ENCODE measurements around the gene XKR3.
"Not testable (repeated sequence)": the region's sequence is repeated elsewhere in the genome, so short reads cannot be mapped to it uniquely, and the experiment has no call there.

XKR3 gene

DNA sequence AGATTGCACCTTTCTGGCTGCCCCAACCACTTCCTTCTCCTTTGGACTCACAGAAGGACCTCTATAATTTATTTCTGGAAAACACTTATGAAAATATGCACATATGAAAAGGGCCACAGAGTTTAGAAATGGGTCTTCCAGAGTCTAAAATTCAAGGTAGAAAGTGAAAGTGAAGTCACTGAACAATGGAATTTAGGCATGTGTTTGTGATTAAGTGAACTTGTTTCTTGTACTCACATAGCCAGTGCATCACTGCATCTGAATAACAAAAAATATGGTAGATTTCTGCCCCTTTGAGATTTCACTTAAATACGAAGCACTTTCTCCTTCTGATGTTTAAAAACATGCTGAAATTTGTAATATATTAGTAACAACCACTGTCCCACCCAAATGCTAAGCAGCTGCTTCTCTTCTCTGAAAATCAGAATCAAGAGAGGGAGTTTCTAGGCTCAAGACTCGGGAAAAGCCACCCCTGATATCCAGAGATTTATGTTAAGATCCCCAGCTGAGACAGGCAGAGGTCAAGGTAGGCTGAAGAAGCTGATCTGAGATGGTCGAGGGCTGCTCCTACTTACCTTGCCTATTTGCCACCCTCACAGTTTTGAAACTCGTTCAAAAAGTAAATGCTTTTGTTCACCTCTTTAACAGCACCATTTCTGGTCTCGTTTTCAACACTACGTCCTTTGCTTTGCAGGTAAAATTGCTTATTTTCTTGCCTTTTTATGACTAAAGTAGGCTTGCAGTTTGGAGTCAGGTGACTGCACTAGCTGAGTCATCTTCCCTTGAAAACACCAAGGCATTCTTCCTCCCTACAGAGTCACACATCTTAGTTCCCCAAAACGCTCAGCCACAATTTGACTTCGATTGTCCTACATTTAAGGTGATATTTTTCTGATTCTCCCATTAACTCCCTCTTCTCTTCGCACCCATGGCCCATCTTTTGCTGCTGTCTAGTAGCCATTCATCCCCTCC is at the start of gene XKR3:
XKR3 (minus strand) TSS at position 696 of the 972 bp plus-strand sequence. CDS start 17,338 bp downstream, outside the sequence.
- no peak for DNase-seq (ENCODE audit: low read depth in 2 of 2)

- not testable (repeated sequence) for DNase-seq (ENCODE audit: low read depth in 2 of 2)
Measured at GRCh38 chr22:16869640-16870039, 44.4 kb upstream of the XKR3 start.

DNA sequence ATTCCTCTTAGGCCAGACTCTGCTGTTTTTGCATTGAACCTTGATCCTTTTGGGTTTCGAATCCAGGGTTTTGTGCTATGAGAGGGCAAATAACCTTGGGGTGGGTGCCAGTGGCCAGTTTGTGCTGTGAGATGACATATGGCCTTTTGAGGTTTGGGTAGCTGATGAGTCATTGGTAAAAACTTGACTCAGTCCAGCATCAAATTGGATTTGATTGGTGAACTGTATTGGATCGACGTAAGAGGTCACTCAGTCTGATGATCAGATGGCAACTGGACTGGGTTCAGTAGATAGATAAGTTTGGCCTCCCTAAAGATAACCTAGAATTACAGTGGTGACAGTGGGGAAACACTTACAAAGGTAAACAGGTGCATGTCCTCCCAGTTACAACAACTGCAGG is 41.0 kb upstream of the XKR3 start:
- DNase-seq (ENCODE audit: low read depth in 2 of 2): no peak

- DNase-seq (ENCODE audit: low read depth in 2 of 2): not testable (repeated sequence)
Measured at GRCh38 chr22:16856851-16857250, 31.6 kb upstream of the XKR3 start.

GRCh38 chr22:16854631-16855030 is 29.4 kb upstream of the XKR3 start:
- DNase-seq (ENCODE audit: low read depth in 2 of 2): no peak

GRCh38 chr22:16851268-16851996 is 26.2 kb upstream of the XKR3 start:
- not testable (repeated sequence) for DNase-seq (ENCODE audit: low read depth in 2 of 2)

DNA sequence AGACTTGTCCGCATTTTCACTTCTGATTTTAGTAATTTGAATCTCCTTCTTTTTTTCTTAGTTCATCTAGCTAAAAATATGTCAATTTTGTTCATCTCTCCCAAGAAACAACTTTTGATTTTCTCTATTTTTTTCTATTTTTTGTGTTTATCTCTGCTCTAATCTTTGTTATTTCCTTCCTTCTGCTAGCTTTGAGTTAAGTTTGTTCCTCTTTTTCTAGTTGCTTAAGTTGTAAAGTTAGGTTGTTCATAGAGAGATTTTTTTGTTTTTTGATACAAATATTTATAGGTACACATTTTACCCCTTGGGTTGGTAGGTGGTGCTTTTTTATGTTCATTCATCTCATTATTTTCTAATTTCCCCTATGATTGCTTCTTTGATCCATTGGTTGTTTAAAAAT is 22.1 kb upstream of the XKR3 start:
- no peak for DNase-seq (ENCODE audit: low read depth in 2 of 2)

- DNase-seq (ENCODE audit: low read depth in 2 of 2): no peak
Measured at GRCh38 chr22:16845881-16846280, 20.7 kb upstream of the XKR3 start.

DNA sequence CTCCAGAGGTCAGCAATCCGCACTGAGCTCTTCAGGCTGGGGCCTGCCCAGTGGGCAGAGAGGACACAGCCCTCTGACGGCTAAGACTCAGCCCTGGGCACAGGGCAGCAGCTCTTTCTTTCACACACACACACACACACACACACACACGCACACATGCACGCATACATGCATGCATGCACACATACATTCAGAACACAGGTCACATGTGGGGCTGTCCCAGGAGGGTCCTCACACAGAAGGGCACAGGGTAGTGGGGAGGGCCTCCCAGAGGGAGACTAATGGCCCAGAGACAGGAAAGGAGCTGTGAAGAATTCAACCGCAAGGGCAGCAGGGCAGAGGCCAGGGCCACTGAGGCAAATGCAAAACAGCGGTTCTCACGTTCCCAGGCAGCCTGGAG is 20.3 kb upstream of the XKR3 start:
- no peak for DNase-seq (ENCODE audit: low read depth in 2 of 2)

- DNase-seq (ENCODE audit: low read depth in 2 of 2): no peak
Measured at GRCh38 chr22:16844529-16844928, 19.3 kb upstream of the XKR3 start.

DNA sequence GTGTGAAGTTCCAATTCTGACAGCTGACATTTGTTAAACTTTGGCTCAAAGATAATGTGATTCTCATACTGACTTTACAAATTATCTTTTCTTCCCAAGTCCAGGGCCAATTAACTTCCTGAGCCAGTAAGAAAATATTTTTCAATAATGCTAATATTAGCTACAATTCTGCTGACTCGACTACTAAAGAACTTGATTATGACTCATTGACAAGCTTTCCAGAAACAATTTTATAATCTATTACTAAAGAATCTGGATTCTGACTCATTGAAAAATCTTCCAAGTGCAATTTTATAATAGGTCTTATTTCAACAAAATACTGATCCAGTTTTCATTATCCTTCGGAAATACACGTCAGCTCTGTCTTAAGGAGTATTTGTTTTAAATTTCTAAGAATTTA is 12.9 kb upstream of the XKR3 start:
- DNase-seq (ENCODE audit: low read depth in 2 of 2): no peak

GRCh38 chr22:16834971-16835370 is 9.8 kb upstream of the XKR3 start:
- no peak for DNase-seq (ENCODE audit: low read depth in 2 of 2)

DNA sequence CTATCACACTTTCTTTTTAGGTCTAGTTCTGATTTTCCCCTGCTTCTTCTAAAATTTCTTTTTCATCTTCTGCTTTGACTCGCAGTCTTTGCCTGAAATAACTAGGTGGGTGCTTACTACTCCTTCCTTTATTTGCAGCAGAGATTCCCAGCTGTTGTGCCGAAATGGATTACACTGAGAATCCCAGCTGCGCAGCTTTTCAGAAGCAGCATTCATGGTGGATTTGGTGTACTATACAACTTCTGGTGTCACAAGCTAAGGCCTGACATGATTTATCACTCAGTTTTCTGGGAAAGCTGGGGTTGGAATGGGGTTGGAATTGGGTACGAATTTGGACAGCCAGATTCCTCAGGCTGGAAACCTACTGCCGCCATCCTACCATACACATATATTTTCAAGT is 6.0 kb upstream of the XKR3 start:
- DNase-seq (ENCODE audit: low read depth in 2 of 2): no peak

- no peak for DNase-seq (ENCODE audit: low read depth in 2 of 2)
Measured at GRCh38 chr22:16829985-16830384, 4.8 kb upstream of the XKR3 start.

GRCh38 chr22:16828876-16829275 is 3.7 kb upstream of the XKR3 start:
- DNase-seq (ENCODE audit: low read depth in 2 of 2): no peak

- no peak for DNase-seq (ENCODE audit: low read depth in 2 of 2)
Measured at GRCh38 chr22:16827506-16827905, 2.3 kb upstream of the XKR3 start.

DNA sequence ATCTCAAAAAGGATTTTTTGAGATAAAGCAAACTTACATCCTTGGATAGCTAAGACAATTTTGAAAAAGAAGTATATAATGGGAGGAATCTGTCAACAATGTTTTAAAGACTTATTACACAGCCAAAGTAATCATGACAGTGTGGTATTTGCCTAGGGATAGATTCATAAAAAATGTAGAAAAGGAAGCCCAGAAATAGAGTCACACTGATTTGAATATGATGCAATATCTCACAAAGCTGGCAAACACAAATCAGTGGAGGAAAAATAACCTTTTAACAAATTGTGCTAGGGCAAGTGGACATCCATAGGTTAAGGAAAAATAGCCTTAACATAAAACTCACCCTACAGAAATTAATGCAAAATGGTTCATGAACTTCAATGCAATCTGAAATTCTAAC is 6.0 kb downstream of the XKR3 start:
- DNase-seq (ENCODE audit: low read depth in 2 of 2): no peak

GRCh38 chr22:16818538-16818937 is 6.7 kb downstream of the XKR3 start:
- DNase-seq (ENCODE audit: low read depth in 2 of 2): no peak

DNA sequence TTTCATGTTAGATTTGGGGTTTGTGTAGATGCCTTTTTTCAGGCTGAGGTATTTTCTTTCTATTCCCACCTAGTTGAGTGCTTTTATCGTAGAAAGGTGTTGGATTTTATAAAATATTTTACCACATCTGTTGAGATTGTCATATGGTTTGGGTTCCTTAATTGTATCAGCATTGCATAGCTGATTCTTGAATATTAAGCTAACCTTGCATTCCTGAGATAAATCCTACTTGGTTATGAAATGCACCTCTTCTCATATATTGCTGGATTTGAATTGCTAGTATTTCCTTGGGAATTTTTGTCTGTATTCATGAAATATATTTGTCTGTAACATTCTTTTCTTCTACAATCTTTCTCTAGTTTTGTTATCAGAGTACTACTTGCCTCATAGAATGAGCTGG is 10.1 kb downstream of the XKR3 start:
- DNase-seq (ENCODE audit: low read depth in 2 of 2): no peak

DNA sequence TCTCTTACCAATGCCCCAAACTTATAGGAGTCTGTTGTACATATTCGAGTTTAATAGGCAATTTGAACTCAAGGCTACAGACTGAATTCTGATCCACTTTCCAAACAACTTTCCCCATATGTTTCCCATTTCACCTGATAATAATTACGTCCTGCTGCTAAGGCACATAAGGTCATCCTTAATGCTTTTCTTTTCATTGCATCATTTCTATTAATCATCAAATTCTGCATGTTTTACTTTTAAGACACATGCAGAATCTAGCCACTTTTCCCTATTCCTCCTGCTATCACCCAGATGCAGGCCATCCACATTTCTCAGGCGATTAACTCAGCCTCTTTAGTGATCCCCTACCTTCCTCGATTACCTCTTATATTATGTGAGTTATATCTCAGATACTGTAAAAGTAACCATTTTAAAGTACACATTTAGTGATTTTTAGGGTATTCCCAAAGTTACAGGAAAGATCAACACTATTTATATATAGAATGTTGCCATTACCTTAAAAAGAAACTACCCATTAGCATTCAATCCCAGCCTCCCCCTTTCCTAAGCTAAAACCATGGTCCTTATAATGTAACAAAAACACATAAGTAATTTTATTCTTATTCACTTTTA is 14.9 kb downstream of the XKR3 start:
- DNase-seq (ENCODE audit: low read depth in 2 of 2): no peak

GRCh38 chr22:16808744-16809143 is 16.5 kb downstream of the XKR3 start:
- no peak for DNase-seq (ENCODE audit: low read depth in 2 of 2)

DNA sequence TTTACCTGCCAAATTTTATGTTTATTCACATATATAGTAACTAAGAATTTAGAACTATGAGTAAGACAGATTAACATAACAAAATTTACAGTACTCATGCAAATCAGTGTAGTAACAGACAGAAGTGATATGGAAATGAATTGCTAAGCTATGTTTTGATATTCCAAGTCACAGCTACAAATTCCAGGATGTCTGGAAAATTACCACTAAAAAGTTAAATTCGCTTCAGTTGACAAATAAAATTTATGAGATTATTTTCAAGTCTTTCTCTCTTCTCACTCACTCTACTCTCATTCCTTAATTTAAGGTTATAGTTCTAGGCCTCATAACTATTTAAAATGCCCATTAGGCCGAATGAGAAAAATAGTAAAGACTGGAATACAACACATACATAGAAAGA is 18.1 kb downstream of the XKR3 start:
- DNase-seq (ENCODE audit: low read depth in 2 of 2): no peak
